HG02852 (cell line): ENCODE data around the gene PLA2G4A.

Experiments used
- ATAC-seq: cut with Tn5 transposase; IDR thresholded peaks from one replicate; pipeline ENCODE4 v1.9.1; 2021; ENCODE audit warnings: mild to moderate bottlenecking, moderate library complexity; ENCODE audit not compliant: unreplicated experiment

Gene PLA2G4A

DNA sequence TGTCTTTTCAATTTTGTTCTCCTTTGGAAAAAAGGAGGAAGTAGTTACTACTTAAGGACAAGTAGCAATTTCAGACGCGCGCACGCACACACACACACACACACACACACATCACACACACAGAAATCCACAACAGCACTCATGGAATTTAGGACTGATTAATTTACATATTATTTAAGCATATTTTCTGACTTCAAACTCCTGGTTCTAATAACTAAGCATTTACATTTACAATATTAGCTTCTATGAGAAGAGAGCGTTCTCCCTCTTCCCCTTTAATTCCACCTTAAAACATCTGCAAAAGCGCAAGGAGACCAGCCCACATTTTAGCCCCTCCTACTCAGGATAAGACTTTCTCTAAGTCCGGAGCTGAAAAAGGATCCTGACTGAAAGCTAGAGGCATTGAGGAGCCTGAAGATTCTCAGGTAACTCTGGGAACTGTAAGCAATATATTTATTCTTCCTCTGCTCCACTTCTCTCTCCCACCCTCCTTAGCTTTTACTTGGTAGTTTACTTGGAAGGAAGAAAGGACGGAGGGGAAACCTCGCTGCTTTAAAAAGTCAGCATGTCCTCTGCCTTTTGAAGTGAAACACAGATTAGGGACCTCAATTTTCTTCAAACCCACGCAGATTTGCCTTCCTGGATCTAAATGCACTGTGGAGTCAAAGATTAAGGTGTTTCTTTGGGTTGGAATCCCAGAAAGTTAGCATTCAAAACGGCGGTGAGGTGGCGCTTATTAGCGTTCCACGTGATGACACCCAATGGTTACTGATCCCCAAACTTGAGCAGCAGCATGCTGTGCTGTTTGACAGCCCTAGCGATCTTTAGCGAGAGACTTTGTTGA is at the start of gene PLA2G4A:
Gene PLA2G4A, plus strand, starts transcription at position 339 of the 844 bp plus-strand sequence. CDS start 25,406 bp downstream, outside the sequence.
- peak; percentile 82 for ATAC-seq

DNA sequence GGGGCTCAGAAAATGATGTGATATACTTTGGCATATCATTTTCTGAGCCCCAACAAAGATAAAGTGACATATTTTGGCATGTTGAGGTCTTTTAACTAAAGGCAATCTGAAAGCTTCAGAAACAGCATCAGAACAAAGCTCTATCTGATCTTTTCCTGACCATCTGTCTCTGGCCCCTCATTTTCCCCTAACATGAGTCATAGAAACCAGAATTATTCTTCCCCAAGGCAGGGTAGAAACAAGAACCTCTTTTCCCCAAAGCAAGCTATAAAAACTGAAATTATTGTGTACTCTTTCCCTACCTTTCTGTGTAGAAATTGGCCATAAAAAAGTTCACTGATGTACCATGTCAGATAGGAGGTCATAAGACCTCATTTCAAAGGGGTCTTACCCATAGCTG is 48.7 kb upstream of the PLA2G4A start:
- peak; percentile 69 for ATAC-seq

DNA sequence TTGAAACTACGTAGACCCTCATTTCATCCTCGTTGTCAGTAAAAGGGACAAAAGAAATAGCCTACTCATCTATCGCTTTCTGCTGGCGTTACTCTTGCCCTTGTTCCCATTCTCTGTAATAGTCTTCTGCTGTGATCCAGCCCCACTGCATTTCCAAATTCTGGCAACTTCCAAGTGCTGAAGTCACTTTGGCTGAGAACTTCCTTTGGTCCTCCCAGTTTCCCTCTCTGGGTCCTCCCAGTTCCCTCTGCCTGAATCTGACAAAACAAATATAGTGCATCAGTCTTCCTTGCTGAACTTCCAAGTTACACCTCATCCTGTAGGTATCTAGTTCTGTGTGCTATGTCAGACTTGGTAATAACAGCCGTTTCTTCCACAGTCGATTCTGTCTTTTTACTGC is 47.0 kb upstream of the PLA2G4A start:
- ATAC-seq = no peak

DNA sequence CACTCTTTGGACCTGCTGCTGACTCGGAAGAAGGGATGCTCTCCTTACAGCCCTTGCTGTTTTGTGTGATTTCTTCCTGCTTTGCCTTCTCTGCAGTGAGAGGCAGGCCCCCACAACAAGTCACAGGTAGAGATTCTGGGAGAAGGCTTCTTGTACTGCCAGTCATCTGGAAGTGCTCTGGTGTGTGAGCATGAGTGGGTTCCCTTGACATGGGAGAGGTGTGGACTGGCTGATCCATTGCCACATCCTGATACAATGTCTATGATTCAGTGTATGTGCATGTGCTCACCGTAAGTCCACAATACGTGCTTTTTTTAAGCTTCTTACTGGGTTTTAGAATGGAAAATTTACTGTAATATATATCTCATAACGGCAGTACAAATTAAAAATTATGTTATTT is 46.0 kb upstream of the PLA2G4A start:
- ATAC-seq = no peak

DNA sequence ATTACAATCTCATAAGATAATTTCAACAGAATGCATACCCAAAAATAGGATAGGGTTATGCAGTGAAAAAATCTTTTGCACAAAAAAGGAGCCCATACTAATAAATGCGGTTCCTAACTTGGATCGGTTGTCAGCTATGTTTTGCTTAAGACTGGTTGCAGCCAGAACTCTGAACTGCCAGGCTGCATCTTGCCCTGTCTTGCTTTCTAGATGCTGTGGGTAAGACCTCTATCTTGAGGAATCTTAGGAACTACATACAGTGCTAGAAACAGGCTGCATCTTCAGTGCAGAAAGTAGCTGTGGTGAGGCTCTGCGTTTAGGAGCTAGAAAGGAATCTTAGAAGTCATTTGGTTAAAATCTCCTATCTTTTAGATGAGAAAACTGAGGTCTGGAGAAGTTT is 45.6 kb upstream of the PLA2G4A start:
- no peak for ATAC-seq

DNA sequence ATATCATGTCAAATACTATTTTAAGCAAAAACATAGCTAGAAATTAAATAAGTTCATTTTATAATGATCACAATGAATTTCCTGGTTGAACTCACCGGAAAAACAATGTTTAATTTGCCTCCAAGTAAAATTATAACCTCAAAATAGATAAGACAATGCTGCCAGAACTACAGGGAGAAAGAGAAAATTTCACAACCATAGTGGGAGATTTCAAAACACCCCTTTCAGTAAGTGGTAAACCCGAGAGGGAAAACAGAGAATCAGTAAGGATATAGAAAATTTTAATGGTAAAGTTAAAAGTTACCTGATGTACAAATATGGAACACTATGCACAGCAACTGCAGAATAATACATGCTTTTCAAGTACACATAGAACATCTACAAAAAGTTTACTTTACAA is 43.2 kb upstream of the PLA2G4A start:
- ATAC-seq = no peak

DNA sequence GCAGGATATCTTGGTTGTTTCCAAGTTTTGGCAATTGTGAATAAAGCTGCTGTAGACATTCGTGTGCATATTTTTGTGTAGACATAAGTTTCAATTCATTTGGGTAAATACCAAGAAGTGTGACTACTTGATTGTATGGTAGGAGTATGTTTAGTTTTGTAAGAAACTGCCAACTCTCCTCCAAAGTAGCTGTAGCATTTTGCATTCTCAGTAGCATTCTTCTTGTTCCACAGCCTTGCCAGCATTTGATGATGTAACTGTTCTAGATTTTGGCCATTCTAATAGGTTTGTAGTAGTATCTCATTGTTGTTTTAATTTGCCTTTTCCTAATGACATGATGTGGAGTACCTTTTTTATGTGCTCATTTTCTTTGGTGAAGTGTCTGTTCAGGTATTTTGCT is 38.6 kb upstream of the PLA2G4A start:
- no peak for ATAC-seq

DNA sequence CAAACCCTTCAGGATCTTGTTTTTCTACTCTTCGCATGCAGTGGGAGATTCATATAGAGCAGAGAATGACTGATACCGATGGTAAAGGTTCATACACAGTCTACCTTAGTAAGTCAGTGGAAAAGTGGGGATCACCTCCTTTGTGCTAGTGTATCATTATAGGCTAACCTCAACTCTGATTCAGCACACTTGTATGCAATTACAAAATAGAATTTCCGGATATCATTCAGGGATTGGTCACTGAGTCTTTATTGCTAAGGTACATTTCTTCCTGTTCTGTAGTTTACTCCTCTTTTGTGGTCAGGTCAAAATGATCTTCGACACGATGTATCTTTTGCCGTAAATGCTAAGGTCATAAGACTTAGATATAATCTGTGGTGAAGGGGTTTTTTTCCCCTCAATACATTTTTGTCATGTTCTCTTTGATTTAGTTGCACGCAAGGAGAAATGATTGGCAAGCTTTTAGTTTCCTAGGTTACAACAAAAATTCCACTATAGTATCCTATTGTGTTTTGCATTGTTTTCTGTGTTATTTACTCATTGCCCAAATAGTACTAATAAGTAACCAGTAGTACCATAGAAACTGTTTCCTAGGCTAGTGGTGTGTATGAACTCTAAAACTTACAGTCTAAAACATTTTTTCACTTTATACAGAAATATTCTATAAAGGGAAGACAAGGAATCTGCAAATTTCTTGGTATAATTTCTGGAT is 35.7 kb upstream of the PLA2G4A start:
- ATAC-seq = no peak

DNA sequence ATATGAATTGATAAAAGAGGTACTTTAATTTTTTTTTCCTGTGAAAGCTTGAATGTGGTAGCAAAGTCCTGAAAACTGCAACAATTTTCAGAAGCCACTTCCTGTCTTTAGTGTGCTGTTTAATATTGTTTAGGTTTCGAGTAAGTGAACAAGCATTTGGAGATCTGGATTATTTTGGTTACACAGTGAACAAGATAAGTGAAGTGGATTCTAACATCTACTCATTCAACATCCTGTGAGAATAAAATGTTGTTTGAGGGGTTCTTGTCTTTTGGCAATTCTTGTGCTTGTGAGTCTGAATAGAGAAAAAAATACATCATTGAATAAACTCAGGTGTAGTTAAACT is 35.2 kb upstream of the PLA2G4A start:
- ATAC-seq = no peak

DNA sequence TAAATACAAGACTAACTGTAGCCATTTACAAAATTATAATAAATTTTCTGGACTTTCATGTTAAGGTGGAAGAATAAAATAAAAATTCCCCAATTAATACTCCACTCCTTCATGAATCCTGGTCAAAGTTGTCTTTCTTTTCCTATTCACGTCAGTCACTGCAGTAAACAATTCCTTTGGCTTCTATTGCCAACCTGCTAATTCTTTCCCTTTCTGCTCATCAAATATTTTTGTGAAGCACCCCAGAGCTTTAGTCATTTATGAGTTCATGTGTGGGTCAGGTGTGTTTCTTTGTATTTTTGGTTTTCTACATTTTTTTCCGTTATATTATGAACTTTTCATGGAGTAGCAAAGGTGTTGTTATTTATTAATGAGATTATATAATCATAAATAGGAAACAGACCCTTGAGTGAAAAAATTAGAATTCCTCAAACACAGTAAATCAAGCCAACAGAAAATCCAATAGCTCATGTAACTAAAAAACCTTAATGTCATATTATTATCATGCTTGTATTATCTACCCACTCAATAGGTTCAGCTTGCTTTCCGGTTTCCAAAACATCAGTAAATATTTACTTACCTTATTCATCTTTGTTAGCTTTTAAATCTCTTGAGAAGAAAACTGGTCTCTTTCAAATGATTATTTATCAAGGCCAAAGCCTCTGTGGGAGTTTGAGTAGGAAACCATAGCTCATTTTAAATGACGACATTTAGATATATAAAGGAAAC is 29.6 kb upstream of the PLA2G4A start:
- no peak for ATAC-seq

DNA sequence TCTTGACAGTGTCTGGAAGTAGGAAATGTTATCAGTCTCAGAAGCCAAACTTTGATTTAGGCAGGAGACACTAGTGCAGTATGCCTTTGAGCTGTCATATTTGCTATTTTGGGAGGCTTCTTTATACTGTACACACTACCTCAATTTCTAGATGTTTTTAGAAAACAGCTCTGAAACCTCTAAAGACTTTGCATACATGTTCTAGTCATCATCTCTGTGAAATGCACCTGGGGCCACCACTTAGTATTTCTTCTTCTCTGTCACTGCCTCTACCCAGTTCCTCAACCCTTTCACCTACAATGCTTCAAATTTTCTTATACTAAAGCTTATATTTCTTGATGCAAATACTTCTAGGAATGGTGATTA is 29.1 kb upstream of the PLA2G4A start:
- peak; percentile 98 for ATAC-seq

DNA sequence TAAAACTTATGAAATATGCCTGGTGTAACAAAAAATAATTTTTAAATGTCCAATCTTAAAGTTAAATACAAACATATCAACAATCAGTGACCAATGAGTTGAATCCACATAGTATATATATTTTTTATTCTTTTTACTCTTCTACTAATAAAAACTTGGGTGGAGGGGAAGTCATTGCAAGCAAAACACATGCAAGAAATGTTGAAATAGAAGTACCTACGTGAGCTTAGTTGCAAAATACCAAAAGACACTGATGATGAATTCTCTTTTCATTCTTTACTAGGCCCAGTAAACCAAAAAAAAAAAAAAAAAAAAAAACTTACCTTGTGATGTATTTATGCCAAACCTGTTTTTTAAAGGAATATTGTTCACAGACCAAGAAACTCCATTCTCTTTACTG is 26.4 kb upstream of the PLA2G4A start:
- no peak for ATAC-seq

DNA sequence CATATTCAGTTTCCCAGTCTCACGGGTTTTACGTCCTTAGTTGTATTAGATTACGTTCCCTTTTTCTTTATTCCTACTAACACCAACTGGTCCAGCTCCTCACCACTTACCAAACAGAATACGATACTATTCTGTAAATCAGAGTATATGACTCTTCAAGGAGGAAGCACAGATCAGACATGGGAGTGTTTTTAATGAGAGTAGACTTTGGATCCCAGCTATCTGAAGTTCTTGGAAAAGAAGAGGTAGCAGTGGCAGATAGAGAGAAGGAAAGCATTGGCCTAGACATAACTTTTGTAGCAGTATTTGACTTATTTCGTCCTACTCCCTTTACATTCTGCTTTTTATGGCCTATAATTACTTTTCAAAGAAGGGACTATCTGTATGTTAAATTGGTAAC is 24.1 kb upstream of the PLA2G4A start:
- no peak for ATAC-seq

DNA sequence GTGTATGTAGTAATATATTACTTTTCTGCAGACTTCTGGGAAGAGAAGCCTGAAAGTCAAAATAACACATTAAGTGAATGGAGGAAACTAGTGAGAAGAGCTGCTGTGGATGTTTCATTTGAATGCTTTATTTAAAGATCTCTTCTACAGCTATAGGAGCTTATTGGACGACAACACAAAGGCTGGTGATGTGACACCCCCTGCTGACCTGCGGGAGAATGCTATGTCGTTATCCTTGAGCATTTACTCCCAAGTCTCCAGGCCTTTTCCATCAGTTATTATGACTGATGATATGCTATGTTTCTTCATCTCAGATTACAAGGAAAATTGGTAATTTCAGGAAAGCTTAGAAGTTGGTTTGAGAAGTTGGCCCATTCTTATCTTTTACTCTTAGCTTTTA is 22.3 kb upstream of the PLA2G4A start:
- ATAC-seq = no peak

DNA sequence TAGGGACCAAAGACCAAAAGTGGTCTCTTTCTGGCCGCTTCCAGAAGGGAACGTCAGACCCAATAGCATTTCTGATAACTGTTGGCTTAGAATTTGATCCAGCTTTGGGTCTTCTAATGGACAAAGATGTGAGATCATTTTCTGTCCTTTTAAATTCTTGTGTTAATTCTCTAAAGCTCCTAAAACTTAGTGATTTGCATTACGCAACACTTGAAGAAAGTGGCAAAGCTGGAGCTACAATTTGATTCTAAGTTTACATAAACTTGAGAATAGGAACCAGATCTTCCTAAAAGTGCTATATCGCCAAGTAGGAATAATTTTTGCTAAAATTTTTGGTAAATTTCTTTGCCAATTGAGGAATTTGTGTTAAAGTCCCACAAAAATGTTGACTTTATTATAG is 21.6 kb upstream of the PLA2G4A start:
- no peak for ATAC-seq

DNA sequence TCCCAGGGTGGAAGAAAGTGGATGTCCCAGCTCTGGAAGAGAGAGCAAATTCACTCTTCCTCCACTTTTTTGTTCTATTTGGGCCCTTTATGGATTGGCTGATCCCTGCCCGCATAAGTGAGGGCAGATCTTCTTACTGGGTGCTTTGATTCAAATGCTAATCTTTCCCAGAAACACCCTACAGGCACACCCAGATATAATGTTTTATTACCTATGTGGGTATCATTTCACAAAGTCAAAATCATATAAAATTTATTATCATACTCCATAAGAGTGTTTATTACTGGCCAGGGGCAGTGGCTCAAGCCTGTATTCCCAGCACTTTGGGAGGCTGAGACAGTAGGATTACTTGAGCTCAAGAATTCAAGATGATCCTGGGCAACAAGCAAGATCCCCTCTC is 16.9 kb upstream of the PLA2G4A start:
- ATAC-seq = no peak

DNA sequence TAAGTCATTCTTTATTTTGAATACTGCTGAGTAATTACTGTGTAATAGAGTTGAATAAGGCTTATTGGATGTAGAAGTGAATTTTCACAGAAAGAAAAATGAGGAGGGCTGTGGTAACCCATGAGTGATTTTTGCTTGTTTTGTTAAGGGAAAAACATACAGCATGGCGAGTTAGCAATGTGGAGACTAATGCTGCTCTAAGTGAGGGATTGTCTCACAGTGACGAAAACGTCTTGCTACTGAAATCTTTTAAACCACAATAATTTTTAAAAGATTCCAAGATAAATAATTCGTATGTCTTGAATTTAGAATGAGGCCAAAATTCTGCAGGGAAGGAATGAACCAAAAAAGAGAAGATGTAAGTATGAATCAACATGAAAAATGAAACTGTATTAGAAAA is 16.2 kb upstream of the PLA2G4A start:
- no peak for ATAC-seq

DNA sequence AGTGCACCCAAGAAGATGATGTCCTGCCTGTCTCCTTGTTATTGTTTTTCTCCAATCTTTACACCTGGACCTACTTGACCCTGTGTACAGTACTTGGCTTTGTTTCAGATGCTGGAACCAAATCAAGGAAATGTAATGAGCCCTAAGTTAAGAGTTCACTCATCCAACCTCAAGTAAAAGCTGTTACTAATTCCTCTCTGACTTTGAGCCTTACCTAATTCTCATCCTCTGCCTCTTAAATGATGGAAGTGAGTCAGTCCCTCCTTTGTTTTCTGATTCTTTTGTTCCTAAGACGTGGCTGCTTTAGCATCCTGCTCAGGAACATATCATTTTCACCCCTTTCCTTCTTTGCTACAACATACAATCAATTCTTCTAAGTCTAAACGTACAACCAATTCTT is 15.3 kb upstream of the PLA2G4A start:
- no peak for ATAC-seq

DNA sequence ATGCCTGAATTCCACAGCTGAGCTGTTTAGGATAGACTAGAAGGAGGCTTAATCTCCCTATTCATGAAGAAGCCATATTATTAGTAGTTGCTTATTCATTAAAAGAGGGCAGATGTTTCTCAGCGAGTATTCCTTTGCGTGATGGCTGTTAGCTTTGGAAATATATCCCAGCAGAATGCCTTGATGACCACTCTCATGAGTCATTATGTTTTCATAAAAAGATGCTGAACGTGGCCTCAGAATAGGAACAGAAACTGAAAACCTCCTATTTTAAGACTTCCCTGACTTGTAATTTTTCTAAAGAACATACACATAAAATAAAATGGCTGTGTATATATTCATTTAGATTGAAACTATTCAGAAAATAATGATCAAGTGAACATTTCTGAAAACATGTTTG is 9.6 kb upstream of the PLA2G4A start:
- peak; percentile 83 for ATAC-seq

DNA sequence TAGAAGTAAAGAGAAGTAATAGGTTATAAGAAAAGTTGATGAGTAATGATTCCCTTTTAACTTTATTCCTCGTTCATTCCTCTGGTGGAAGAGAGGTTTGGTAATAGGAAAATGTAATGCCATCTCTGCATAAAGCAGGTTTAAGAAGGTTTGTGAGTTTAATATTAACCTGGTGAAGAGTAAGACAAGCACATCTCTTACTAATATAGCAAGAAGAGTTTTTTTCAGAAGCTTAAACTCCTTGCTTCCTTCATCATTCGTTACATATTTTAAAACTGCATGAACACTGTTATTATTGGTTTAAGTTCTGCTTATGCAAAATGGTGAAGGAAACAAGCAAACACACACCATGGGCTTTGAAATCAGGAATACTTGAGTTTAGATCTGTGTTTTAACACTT is 9.2 kb upstream of the PLA2G4A start:
- ATAC-seq = peak; percentile 30

DNA sequence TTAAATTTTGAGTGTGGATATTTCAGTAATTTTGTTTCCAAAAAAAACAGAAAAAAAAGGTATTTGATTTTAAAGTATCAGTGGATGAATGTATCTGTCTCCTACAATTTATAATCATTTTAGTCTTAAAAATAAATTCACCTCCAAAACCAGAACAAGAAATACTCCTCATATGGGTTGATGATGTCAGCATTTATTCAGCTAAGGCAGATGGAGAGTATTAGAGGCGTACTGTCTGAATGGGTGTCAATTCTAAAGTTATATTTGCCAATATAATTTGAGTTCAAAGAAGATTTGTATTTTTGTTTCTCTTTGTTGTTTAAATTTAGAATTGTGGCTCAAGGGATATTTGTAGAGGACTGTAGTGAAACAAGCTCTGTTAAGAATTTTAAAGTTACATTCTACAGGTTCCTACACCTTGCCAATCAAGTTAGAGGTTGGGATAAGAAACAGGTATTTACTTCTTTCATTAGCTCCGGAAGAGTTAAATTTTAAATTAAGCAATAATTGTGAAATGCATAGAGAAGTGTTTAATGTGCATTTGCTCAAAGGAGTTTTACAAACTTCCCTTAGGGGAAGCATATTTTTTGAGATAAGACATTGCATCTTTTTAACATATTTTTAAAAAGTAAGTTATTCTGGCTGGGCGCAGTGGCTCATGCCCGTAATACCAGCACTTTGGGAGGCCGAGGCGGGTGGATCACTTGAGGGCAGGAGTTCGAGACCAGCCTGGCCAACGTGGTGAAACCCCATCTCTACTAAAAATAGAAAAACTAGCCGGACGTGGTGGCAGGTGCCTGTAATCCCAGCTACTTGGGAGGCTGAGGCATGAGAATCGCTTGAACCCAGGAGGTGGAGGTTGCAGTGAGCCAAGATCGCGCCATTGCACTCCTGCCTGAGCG is 1.2 kb downstream of the PLA2G4A start:
- ATAC-seq = no peak
